Frontal cortex (tissue), 4 donors: ENCODE data around the gene PRR19. TPM values are rescaled to one million over a fixed set of nuclear protein-coding genes. Genes with fewer than 3 reads are reported as not detected.

Experiments
- DNase-seq, 2 donors: peaks; one replicate each; pipeline ENCODE4 v3.0.0; 2012; ENCODE audit warnings: low spot score in 2 of 2
- FAIRE-seq: peaks from 2 replicates; lab custom pipeline; 2012; peaks lifted over from hg19 to GRCh38; lab: Jason Lieb, UNC
- total RNA-seq: library from RNA; depleted of rRNA; stranded (reverse); fragments of >200 nt; gene quantifications from one replicate; pipeline ENCODE4 v1.2.3, GENCODE V29; 2014
- donor health status: control.
- donor health status: control.
- donor health status: control.

Gene PRR19
- total RNA-seq, 1 donor from 2014 or later = 2.0 TPM

DNA sequence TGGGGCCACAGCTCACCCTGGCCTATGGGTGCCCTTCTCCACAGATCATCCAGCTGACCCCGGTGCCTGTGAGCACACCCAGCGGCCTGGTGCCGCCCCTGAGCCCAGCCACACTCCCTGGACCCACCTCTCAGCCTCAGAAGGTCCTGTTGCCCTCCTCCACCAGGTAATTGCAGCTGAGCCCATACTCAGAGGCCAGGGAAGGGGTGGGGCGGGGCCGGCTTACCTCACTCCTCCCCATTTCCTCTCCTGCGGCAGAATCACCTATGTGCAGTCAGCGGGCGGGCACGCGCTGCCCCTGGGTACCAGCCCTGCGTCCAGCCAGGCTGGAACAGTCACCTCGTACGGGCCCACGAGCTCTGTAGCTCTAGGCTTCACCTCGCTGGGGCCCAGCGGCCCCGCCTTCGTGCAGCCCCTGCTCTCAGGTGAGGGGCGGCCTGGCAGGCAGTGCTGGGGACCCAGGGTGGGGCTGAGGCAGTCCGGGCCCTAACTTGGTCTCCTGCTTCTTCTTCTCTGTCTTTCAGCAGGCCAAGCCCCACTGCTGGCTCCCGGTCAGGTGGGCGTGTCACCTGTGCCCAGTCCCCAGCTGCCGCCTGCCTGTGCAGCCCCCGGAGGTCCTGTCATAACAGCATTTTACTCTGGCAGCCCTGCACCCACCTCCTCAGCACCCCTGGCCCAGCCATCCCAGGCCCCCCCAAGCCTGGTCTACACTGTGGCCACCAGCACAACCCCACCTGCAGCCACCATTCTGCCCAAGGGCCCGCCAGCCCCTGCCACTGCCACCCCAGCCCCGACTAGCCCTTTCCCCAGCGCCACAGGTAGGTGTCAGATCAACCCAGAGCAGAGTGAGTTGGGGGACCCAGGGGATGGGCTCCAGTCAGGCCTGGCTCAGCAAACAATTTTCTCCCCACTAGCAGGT is 9.6 kb upstream of the PRR19 start:
- DNase-seq = no peak
- no peak for FAIRE-seq

DNA sequence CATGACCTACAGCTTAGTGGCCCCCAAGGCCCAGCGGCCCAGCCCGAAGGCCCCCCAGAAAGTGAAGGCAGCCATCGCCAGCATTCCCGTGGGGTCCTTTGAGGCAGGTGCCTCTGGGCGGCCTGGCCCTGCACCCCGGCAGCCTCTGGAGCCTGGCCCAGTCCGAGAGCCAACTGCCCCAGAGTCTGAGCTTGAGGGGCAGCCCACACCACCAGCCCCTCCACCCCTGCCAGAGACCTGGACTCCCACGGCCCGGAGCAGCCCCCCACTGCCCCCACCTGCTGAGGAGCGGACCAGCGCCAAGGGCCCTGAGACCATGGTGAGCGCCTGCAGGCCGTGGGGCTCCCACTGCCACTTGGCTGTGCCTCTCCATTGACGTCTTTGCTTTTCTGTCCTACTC is 9.0 kb upstream of the PRR19 start:
- FAIRE-seq (no peak), DNase-seq (no peak)

DNA sequence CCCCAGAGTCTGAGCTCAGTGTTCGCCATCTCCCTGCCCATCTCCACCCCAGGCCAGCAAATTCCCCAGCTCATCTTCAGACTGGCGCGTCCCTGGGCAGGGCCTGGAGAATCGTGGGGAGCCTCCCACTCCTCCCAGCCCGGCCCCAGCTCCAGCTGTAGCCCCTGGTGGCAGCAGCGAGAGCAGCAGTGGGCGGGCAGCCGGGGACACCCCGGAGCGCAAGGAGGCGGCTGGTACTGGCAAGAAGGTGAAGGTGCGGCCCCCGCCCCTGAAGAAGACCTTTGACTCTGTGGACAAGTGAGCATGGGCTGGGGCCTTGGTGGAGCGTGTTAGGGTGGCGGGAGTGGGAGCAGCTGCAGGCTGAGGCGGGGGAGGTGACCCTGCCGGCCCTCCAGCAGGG is 8.4 kb upstream of the PRR19 start:
- no peak for DNase-seq

DNA sequence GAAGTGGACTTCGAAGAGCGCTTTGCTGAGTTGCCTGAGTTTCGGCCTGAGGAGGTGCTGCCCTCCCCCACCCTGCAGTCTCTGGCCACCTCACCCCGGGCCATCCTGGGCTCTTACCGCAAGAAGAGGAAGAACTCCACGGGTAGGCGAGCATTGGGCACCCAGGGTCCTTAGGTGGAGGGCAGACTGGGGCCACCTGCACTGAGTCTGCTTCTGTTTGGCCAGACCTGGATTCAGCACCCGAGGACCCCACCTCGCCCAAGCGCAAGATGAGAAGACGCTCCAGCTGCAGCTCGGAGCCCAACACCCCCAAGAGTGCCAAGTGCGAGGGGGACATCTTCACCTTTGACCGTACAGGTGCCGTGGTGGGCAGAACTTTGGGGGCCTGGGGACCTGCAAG is 8.0 kb upstream of the PRR19 start:
- no peak for FAIRE-seq

More for the DNA sequence above, 8.4 kb upstream of the PRR19 start:
- FAIRE-seq = no peak

DNA sequence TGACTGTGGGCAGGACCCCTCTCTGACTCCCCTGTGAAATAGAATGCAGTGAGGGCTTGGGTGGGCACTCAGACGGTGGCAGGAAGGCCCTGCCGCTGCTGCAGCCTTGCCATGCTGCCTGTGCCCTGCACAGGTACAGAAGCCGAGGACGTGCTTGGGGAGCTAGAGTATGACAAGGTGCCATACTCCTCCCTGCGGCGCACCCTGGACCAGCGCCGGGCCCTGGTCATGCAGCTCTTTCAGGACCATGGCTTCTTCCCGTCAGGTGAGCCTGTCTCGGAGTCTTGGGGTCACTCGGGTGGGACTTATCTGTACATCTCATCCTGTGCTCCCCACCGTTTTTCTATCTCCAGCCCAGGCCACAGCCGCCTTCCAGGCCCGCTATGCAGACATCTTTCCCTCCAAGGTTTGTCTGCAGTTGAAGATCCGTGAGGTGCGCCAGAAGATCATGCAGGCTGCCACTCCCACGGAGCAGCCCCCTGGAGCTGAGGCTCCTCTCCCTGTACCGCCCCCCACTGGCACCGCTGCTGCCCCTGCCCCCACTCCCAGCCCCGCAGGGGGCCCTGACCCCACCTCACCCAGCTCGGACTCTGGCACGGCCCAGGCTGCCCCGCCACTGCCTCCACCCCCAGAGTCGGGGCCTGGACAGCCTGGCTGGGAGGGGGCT is 7.3 kb upstream of the PRR19 start:
- DNase-seq (no peak), FAIRE-seq (no peak)

More for the DNA sequence above, 8.0 kb upstream of the PRR19 start:
- DNase-seq = no peak

DNA sequence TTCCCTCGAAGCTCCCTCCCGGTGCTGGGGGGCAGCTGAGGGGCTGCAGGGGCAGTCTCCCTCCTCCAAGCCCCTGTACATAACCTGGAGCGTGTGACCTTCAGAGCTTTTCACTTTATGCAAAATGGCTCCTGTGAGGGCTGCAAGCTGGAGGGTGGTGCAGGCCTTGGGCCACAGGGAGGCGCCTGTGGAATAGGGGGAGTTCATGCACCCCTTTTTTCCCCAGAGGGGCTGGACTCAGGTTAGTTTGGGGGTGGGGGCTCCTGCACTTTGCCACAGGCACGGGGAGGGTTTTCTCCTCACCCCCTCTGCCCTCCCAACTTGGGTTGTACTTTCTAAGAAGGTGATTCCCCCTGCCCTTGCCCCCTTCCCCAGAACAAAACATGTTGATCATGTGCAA is 6.6 kb upstream of the PRR19 start:
- no peak for FAIRE-seq
- no peak for DNase-seq

DNA sequence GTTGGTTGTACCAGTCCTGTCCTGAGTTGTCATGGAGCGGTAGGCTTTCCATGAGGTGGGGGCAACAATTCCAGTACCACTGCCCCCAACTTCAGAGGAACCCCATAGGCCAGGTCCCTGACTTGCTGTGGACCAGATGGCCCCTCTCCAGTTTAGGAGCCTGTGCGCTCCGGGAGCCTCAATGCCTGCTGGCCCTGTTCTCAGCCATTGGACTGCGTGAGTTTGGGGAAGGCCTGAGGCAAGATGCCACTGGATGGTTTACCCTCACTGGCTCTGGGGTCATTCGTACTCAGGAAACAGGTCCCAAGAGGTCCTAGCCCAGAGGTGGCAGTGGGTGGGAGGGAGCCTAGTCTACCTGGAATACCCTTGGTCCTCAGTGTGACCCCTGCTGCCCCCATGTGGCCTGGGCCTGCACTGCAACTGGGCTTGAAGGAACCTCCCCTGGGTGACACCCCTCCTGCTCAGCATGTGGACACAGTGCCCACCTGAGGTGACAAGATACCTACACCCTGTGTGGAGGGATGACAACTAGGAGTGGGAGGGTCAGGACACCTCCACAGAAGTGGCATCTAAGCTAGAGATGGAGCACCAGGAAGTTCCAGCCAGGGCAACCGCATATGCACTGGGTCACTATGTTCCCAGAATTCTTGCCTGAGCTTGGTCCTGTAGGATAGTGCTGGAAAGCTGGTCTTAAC is 6.0 kb upstream of the PRR19 start:
- FAIRE-seq (no peak), DNase-seq (peak; percentile 72 to 82)

DNA sequence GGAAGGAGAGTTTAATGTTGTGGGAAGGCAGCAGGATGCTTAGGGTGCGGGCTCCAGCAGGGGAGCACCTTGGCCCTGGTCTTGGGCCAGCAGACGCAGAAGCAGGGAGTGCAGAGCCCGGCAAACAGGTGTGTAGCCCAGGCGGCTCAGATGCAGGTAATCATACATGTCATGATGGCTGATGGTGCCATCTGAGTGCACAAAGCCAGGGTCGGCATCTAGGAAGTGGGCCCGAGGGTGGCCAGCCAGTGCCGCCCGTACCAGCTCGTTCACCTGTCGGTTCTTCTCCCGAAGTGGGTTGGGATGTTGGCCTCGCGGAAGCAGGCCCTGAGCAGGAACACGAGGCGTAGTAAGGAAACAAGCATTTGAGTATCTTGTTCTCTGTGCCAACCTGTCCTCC is 4.9 kb upstream of the PRR19 start:
- FAIRE-seq (no peak), DNase-seq (no peak)

DNA sequence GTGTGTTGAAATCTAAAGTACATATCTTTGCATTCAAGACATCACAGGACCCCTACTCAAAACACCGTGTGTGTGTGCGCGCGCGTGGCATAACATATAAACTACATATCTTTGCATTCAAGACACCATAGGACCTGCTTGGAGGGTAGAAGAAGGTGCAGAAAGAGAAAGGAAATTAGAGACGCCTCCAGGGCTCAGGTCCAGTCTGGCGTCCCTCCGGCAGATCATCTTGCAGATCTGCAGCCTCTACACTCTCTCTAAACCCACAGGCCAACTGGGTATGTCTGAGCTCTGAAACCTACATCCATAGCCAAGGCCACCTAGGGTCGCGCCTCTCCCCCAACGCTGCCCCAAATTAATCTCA is 1.2 kb downstream of the PRR19 start:
- DNase-seq = no peak
- FAIRE-seq = no peak

DNA sequence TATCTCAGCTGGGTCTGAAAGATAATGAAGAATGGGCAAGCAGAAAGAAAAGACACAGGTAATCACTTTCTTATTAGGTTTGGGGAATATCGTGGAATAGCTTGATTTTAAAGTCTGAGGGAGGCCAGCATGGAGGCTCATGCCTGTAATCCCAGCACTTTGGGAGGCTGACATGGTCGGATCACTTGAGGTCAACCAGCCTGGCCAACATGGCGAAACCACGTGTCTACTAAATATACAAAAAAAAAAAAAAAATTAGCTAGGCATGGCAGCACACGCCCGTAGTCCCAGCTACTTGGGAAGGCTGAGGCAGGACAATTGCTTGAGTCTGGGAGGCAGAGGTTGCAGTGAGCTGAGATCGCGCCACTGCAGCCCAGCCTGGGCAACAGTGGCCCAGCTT is 1.9 kb downstream of the PRR19 start:
- DNase-seq (no peak), FAIRE-seq (no peak)

DNA sequence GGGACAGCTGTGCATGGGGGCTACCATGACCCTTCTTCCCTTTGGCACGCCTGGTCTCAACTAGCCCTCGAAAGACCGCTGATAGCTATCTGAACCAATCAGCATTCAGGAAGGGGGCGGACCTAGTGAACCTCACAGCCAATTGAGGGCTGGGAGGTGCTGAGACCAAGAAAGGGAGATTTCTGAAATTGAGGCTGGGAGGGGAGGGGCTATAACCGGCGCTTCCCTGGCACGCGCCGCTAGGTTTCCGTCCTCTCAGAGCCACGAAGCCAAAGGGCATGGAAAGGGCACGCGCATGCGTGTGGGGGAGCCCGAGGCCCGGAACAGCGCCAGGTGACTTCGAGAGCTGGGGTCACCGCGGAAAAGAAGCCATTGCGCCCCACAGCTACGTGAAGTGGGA is 4.7 kb downstream of the PRR19 start:
- DNase-seq (no peak), FAIRE-seq (no peak)

DNA sequence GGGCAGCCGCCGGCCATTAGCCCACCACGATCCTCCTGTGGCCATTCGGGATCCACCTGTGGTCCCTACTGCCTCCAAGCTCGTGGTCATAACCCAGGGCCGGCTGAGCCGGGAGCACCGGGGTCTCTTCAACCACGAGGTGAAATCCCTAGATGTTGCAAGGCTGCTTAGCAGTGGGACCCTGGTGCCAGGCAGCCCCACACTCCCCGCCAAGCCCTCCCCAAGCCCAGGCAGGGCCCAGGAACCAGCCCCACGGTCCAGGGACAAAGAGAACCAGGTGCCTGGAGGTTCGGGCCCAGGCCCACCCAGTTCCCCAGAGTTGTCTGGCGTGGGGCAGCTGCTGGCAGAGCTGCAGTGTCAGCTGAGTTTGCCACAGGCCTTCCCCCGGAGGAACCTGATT is 7.8 kb downstream of the PRR19 start:
- DNase-seq (no peak), FAIRE-seq (no peak)

DNA sequence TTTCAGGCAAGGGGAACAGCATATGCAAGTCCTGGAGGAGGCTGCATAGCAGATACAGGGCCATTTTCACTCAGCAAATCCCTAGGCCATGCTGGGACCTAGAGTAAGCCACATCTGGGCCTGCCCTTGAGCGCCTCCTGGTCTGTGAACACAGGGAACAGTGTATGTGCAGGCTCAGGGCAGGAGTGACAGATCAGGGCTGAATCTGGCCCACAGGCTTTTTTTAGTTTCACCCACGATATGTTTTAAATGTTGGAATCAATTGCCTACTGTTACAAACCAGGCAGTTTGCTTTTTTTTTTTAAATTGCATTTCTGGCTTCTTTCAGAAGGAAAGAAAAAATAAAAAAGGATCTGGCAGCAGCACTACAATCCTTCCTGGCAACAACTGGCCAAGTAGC is 9.7 kb downstream of the PRR19 start:
- DNase-seq (no peak), FAIRE-seq (no peak)

DNA sequence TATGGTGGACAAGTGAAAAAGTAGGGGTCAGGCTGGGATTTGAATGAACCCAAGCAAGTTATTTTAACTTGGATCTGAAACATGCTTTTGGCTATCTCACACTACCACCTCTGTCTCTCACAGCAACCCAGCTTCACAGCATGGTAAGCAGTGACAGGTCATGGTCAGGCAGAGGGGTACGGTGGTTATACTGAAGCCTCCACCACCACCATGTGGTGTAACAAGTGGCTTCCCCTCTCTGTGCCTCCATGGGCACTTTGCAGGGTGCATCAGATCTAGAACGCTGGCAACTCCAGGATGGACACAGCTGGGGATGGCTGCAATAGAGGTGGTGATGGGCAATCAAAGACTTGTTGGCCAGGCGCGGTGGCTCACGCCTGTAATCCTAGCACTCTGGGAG is 10.4 kb downstream of the PRR19 start:
- FAIRE-seq (no peak), DNase-seq (no peak)

DNA sequence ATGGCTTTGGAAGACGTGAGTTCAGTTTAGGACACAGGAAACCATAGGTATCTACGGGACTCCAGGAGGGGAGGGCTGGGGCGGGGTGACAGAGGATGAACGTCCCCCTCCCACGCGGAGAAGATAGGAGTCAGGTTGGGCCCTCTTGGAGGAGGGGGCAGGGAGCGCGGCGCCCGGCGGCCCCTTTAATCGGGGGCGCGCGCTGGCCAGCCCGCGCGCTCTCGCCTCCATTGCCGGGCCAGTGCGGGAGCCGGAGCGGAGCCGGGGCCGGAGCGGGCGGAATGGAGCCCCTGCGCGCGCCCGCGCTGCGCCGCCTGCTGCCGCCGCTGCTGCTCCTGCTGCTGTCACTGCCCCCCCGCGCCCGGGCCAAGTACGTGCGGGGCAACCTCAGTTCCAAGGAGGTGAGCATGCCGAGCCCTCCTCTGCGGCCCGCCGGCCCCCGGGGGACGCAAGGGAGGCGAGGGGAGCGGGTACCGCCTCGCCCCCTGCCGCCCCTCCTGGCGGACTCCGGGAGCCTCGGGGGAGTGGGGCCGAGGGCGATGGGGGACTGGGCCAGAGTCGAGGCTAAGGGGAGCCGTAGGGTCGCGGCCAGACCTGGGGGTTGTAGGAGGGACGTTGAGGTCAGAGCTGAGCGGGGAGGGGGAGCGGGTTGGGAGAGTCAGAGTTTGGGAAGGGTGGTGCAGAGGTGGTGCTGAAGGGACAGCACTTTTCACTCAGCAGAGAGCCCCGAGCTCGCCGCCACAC is 11.3 kb downstream of the PRR19 start, which contains the start of gene TMEM145:
TMEM145 (plus strand) TSS at position 214 of the 744 bp plus-strand sequence; CDS start at position 282, 68 bp downstream.
- DNase-seq (peak; percentile 82 to 87), FAIRE-seq (no peak)

DNA sequence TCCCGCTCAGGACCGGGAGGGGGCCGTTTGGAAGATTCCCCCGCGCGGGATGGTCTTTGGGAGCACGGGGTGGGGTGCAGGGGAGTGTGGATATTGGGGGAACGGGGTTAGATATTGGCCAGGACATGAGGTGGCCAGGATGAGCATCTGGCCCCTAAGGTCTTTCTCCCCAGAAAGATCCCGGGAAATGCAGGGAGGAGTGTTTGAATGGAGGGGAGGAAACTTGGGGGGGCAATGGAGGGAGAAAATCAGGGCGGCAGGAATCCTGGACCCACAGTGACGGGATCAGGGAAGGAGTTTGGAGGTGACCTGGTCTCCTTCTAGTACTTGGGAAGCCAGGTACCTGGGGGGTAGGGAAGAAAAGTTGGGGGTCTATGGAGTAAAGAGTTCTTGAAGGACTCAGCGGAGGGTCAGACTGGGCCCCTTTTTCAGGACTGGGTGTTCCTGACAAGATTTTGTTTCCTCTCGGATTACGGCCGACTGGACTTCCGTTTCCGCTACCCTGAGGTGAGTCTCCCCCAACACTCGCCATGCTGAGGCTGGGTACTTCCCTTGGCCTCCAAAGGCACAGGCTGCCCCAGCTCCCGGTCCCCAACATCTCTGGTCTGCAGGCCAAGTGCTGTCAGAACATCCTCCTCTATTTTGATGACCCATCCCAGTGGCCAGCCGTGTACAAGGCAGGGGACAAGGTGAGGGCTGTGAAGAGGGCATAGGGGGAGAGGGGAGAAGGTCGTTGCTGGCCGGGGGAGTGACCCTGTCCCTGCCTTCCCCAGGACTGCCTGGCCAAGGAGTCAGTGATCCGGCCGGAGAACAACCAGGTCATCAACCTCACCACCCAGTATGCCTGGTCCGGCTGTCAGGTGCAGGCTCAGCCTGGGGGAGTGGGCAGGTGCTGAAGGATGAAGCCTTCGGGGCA is 12.2 kb downstream of the PRR19 start:
- no peak for FAIRE-seq
- no peak for DNase-seq

DNA sequence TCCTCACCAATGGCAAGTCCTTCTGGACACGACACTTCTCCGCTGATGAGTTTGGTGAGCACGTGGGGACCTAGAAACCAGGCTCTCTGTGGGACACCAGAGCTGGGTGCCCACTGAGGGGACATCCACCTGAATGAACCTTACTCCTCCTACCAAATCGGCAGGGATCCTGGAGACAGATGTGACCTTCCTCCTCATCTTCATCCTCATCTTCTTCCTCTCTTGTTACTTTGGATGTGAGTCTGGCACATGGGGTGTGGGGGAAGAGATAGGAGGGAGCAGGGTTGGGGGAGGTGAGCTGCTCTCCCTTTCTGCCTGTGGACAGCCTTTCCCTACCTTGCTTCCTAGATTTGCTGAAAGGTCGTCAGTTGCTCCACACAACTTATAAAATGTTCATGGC is 13.1 kb downstream of the PRR19 start:
- DNase-seq (no peak), FAIRE-seq (no peak)

DNA sequence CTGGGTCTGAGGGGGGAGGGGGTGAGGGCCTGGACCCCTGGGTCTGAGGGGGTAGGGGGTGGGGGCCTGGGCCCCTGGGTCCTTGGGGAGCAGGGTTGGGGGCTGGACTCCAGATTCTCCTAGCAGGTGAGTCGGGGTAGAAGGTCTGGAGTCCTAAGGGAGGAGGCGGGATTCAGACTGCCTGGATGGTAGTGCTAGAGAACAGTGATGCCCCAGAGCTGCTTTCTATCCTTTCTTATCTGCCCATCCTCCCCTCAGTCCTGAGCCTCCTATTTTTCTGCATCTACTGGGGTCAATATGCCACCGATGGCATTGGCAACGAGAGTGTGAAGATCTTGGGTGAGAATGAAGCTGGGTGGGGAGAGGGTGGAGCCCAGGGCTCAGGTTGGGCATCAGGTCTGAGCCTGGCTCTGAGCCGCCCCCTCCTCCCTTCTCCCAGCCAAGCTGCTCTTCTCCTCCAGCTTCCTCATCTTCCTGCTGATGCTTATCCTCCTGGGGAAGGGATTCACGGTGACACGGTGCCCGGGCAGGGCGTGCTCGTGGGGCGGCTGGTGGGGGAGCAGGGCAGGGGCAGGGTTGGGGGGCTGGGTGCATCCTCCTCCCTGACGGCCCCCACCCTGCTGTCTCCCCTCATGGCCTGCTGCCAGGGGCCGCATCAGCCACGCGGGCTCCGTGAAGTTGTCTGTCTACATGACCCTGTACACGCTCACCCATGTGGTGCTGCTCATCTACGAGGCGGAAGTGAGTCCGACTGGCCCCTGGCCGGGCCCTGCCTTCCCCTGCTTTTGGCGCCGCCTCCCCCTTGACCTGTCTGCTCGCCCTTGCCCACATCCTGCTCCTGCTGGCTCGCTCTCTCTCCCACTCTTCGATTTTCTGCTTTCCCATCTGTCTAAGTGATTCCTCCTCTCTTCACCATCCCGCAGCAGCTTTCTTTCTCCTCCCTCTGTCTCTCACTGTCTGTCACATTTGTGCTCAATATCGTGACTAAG is 14.6 kb downstream of the PRR19 start:
- FAIRE-seq (no peak), DNase-seq (no peak)
